HepG2 (cell line): ENCODE measurements around the gene IGFALS. TPM values are rescaled to one million over a fixed set of nuclear protein-coding genes. Genes with fewer than 3 reads are reported as not detected.
A peak's percentile ranks its signal among the peaks of the same experiment; 100 is the strongest.

Experiments used
- CBX5 ChIP-seq: sonication (generic); formaldehyde crosslinking; IDR thresholded peaks from 2 replicates; pipeline ENCODE4 v1.4.0; 2020; ENCODE audit warnings: missing genetic modification reagents, borderline replicate concordance
- EP300 ChIP-seq, 3 experiments: sonication (generic) in 1 of 3; formaldehyde crosslinking in 1 of 3; IDR thresholded peaks; 2 replicates each; pipeline versions ENCODE4 v1.5.1 to v1.6.1; 2011 to 2020; ENCODE audit warnings: low read depth in 2 of 3, low read length in 2 of 3, borderline replicate concordance in 1 of 3, improper control_type of control experiment in 1 of 3, mild to moderate bottlenecking in 1 of 3, missing genetic modification reagents in 1 of 3, moderate library complexity in 1 of 3
- HDAC6 ChIP-seq: fragments of 200-600 bp; sonication (generic); IDR thresholded peaks from 2 replicates; pipeline ENCODE4 v1.7.0; 2017; ENCODE audit warnings: mild to moderate bottlenecking, antibody characterized with exemption, low read length, low read depth
- JARID2 ChIP-seq: sonication (generic); formaldehyde crosslinking; IDR thresholded peaks from 2 replicates; pipeline ENCODE4 v1.8.1; 2023; ENCODE audit warnings: missing genetic modification reagents, inconsistent platforms; ENCODE audit not compliant: insufficient replicate concordance
- KAT2B ChIP-seq: fragments of 150-350 bp; IDR thresholded peaks from 2 replicates; pipeline ENCODE4 v1.6.1; 2014; ENCODE audit warnings: low read depth, low read length, borderline replicate concordance
- KLF15 ChIP-seq: sonication (generic); formaldehyde crosslinking; IDR thresholded peaks from 2 replicates; pipeline ENCODE4 v1.8.1; 2023; ENCODE audit warnings: borderline replicate concordance, mild to moderate bottlenecking, inconsistent platforms, missing genetic modification reagents, mixed read lengths
- MTF1 ChIP-seq: sonication (generic); formaldehyde crosslinking; IDR thresholded peaks from 2 replicates; pipeline ENCODE4 v1.5.0; 2020; ENCODE audit warnings: missing genetic modification reagents
- PHB2 ChIP-seq: fragments of 450-650 bp; IDR thresholded peaks from 2 replicates; pipeline ENCODE4 v1.6.1; 2018; ENCODE audit not compliant: partially characterized antibody
- SKI ChIP-seq: fragments of 450-650 bp; IDR thresholded peaks from one replicate; pipeline ENCODE4 v1.6.1; 2018; ENCODE audit warnings: mild to moderate bottlenecking; ENCODE audit not compliant: partially characterized antibody
- SMYD3 ChIP-seq: sonication (generic); formaldehyde crosslinking; IDR thresholded peaks from 2 replicates; pipeline ENCODE4 v1.8.1; 2023; ENCODE audit warnings: mild to moderate bottlenecking, missing genetic modification reagents
- SRF ChIP-seq: IDR thresholded peaks from 2 replicates; pipeline ENCODE4 v1.6.1; 2011; ENCODE audit warnings: mild to moderate bottlenecking, low read depth, low read length, moderate library complexity
- TAF1 ChIP-seq: sonication (generic); formaldehyde crosslinking; IDR thresholded peaks from 2 replicates; pipeline ENCODE4 v1.4.0; 2020; ENCODE audit warnings: missing genetic modification reagents
- ZNF143 ChIP-seq: sonication (generic); formaldehyde crosslinking; IDR thresholded peaks from 2 replicates; pipeline ENCODE4 v1.4.0; 2020; ENCODE audit warnings: missing genetic modification reagents
- polyA plus RNA-seq, 8 experiments: library from polyadenylated mRNA; depleted of rRNA in 3 of 8; stranded (reverse) in 7 of 8; unstranded in 1 of 8; fragments of >200 nt; fragmentation: Illumina TruSeq in 4 of 8; extraction: Trizol in 4 of 8; gene quantifications; 2 replicates each; pipeline versions ENCODE4 v1.2.1 to v1.2.3, GENCODE V29; 2011 to 2016; ENCODE audit warnings: low read depth in 4 of 8, missing spikeins in 1 of 8, mixed read lengths in 1 of 8; ENCODE audit not compliant: insufficient read depth in 1 of 8
- total RNA-seq, 5 experiments: library from RNA; depleted of rRNA; stranded (reverse); fragments of >200 nt; fragmentation: Illumina TruSeq; extraction: Trizol; gene quantifications; 2 replicates each; pipeline ENCODE4 v1.2.3, GENCODE V29; 2016; ENCODE audit warnings: low read depth in 1 of 5
- TF ChIP-seq, protein P1 (sequence below): sonication (generic); formaldehyde crosslinking; IDR thresholded peaks from 2 replicates; pipeline ENCODE4 v1.4.0; 2020; ENCODE audit warnings: mild to moderate bottlenecking, missing genetic modification reagents, borderline replicate concordance
- TF ChIP-seq, protein P2 (sequence below): sonication (generic); formaldehyde crosslinking; IDR thresholded peaks from 2 replicates; pipeline ENCODE4 v1.4.0; 2020; ENCODE audit warnings: missing genetic modification reagents
- TF ChIP-seq, protein P3 (sequence below): sonication (generic); formaldehyde crosslinking; IDR thresholded peaks from 2 replicates; pipeline ENCODE4 v1.4.0; 2020; ENCODE audit warnings: mild to moderate bottlenecking, low read depth, missing genetic modification reagents
- TF ChIP-seq, protein P4 (sequence below): sonication (generic); formaldehyde crosslinking; IDR thresholded peaks from 2 replicates; pipeline ENCODE4 v1.4.0; 2020; ENCODE audit warnings: mild to moderate bottlenecking, missing genetic modification reagents

The IGFALS gene
- total and polyA plus RNA-seq, 2 of the 13 experiments (the other 11 are each of a cell fraction or from before 2014, with no cell fraction given): 0.34 to 2.4 TPM

DNA sequence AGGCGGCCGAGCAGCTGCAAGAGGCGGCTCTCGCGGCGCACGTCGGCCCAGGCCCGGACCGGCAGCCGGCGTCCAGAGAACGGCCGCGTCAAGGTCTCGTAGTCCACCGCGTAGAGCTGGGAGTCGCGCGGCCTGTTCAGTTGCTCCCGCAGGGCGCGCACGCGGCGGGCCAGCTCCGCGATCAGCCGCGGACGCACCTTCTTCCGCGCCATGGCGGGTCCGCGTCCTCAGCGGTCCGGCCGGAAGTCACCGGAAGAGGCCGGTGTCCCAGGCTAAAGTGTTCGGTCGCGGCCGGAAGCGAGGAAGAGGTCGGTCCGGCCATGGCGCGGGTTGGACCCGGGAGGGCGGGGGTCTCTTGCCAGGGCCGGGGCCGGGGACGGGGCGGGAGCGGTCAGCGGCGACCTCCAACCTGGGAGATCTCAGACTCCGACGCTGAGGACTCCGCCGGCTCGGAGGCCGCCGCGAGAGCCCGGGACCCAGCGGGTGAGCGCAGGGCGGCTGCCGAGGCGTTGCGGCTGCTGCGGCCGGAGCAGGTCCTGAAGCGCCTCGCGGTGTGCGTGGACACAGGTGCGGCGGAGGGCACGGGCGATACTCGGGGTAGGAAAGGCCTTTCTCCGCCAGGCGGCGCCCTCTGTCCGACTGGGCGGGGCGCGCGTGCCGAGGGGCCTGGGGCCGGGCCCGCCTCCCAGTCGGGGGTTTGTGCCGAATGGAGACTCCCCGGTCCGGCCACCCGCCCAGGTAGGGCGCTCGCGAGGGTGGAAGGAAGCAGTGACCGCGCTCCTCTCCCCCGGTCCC, 20.4 kb downstream of the IGFALS start, which contains the start of gene MRPS34 (continued):
- TF ChIP-seq KAT2B (no peak), JARID2 (CRISPR knock-in tag) (no peak), CBX5 (CRISPR knock-in tag) (peak; percentile 58; the same call in 1 of the 2 replicates), SRF (peak; percentile 45; the same call in 1 of the 2 replicates), MTF1 (CRISPR knock-in tag) (peak; percentile 77; the same call in 1 of the 2 replicates), HDAC6 (no peak), PHB2 (no peak), SMYD3 (CRISPR knock-in tag) (peak; percentile 71; the same call in 1 of the 2 replicates), KLF15 (0 out of 2 replicates have a peak, but pooled peaks have one; percentile 41), ZNF143 (peak; percentile 51; the same call in 1 of the 2 replicates), TAF1 (CRISPR knock-in tag) (peak; percentile 99), EP300 (IDR thresholded peaks at IDR 0.05; ENCODE audit: low read depth in 2 of 2, low read length in 2 of 2) (peak in 1 of 2 experiments; percentile 21; a peak in 1 of 4 replicates), EP300 (CRISPR knock-in tag; IDR thresholded peaks at IDR 0.05; ENCODE audit: borderline replicate concordance) (no peak), SKI (peak; percentile 7)
- TF ChIP-seq, protein P1, sequence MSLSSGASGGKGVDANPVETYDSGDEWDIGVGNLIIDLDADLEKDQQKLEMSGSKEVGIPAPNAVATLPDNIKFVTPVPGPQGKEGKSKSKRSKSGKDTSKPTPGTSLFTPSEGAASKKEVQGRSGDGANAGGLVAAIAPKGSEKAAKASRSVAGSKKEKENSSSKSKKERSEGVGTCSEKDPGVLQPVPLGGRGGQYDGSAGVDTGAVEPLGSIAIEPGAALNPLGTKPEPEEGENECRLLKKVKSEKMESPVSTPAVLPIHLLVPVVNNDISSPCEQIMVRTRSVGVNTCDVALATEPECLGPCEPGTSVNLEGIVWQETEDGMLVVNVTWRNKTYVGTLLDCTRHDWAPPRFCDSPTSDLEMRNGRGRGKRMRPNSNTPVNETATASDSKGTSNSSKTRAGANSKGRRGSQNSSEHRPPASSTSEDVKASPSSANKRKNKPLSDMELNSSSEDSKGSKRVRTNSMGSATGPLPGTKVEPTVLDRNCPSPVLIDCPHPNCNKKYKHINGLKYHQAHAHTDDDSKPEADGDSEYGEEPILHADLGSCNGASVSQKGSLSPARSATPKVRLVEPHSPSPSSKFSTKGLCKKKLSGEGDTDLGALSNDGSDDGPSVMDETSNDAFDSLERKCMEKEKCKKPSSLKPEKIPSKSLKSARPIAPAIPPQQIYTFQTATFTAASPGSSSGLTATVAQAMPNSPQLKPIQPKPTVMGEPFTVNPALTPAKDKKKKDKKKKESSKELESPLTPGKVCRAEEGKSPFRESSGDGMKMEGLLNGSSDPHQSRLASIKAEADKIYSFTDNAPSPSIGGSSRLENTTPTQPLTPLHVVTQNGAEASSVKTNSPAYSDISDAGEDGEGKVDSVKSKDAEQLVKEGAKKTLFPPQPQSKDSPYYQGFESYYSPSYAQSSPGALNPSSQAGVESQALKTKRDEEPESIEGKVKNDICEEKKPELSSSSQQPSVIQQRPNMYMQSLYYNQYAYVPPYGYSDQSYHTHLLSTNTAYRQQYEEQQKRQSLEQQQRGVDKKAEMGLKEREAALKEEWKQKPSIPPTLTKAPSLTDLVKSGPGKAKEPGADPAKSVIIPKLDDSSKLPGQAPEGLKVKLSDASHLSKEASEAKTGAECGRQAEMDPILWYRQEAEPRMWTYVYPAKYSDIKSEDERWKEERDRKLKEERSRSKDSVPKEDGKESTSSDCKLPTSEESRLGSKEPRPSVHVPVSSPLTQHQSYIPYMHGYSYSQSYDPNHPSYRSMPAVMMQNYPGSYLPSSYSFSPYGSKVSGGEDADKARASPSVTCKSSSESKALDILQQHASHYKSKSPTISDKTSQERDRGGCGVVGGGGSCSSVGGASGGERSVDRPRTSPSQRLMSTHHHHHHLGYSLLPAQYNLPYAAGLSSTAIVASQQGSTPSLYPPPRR (CRISPR knock-in tag): 0 out of 2 replicates have a peak, but pooled peaks have one; percentile 31
- TF ChIP-seq, protein P2, sequence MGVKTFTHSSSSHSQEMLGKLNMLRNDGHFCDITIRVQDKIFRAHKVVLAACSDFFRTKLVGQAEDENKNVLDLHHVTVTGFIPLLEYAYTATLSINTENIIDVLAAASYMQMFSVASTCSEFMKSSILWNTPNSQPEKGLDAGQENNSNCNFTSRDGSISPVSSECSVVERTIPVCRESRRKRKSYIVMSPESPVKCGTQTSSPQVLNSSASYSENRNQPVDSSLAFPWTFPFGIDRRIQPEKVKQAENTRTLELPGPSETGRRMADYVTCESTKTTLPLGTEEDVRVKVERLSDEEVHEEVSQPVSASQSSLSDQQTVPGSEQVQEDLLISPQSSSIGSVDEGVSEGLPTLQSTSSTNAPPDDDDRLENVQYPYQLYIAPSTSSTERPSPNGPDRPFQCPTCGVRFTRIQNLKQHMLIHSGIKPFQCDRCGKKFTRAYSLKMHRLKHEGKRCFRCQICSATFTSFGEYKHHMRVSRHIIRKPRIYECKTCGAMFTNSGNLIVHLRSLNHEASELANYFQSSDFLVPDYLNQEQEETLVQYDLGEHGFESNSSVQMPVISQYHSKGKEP (CRISPR knock-in tag): 0 out of 2 replicates have a peak, but pooled peaks have one; percentile 17
- TF ChIP-seq, protein P3, sequence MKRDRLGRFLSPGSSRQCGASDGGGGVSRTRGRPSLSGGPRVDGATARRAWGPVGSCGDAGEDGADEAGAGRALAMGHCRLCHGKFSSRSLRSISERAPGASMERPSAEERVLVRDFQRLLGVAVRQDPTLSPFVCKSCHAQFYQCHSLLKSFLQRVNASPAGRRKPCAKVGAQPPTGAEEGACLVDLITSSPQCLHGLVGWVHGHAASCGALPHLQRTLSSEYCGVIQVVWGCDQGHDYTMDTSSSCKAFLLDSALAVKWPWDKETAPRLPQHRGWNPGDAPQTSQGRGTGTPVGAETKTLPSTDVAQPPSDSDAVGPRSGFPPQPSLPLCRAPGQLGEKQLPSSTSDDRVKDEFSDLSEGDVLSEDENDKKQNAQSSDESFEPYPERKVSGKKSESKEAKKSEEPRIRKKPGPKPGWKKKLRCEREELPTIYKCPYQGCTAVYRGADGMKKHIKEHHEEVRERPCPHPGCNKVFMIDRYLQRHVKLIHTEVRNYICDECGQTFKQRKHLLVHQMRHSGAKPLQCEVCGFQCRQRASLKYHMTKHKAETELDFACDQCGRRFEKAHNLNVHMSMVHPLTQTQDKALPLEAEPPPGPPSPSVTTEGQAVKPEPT: peak; percentile 46; the same call in 1 of the 2 replicates
- TF ChIP-seq, protein P4, sequence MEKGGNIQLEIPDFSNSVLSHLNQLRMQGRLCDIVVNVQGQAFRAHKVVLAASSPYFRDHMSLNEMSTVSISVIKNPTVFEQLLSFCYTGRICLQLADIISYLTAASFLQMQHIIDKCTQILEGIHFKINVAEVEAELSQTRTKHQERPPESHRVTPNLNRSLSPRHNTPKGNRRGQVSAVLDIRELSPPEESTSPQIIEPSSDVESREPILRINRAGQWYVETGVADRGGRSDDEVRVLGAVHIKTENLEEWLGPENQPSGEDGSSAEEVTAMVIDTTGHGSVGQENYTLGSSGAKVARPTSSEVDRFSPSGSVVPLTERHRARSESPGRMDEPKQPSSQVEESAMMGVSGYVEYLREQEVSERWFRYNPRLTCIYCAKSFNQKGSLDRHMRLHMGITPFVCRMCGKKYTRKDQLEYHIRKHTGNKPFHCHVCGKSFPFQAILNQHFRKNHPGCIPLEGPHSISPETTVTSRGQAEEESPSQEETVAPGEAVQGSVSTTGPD (CRISPR knock-in tag): no peak
